Measurements from ENCODE around the gene GMPPB.
"Not testable (repeated sequence)": the region's sequence is repeated elsewhere in the genome, so short reads cannot be mapped to it uniquely, and the experiment has no call there.

Gene GMPPB

DNA sequence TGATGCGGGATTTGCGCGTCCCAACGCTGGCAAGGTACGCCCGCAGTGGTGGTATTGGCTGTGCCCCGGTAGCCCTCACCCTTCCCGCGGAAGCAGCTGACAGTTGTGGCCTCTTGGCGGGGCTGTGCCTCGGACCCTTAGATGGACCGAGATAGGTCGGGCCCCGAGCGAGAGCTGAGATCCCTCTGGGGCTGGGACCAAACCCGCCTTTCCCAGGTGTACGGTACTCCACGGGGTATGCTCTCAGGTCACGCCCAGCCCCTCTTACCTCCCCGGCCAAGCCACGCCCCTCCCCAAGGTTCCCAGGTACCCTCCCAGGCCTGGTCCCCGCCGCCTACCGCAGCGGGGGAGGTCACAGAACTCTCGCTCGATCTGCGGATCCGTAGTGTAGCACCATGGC lies 37.4 kb downstream of the GMPPB start:
- no CpG with 5 or more reads among the region's 29 CpGs for WGBS (ENCODE audit: extremely low coverage, insufficient coverage, low lambda C conversion rate)
- H4K8ac ChIP-seq (ENCODE audit: low read depth, low read length); H3K79me2 ChIP-seq (ENCODE audit: control insufficient read depth, insufficient read depth, low read length); H4K5ac ChIP-seq (ENCODE audit: low read length); H3K23ac ChIP-seq (ENCODE audit: low read length); H2BK5ac ChIP-seq (ENCODE audit: low read length); H2AK5ac ChIP-seq (ENCODE audit: low read length); H3K27me3 ChIP-seq (ENCODE audit: insufficient read depth, low read length, poor library complexity); H3K18ac ChIP-seq (ENCODE audit: low read length); H3K4me1 ChIP-seq (ENCODE audit: control insufficient read depth, low read depth, low read length); H2BK120ac ChIP-seq (ENCODE audit: low read depth, low read length); H3K79me1 ChIP-seq (ENCODE audit: low read length); H3K4ac ChIP-seq (ENCODE audit: low read depth, low read length); H3K27ac ChIP-seq (ENCODE audit: low read depth, low read length); H3K4me3 ChIP-seq (ENCODE audit: low read length); H3K36me3 ChIP-seq (ENCODE audit: control insufficient read depth, insufficient read depth, low read length); H2BK15ac ChIP-seq (replicated peaks; ENCODE audit: low read depth): not testable (repeated sequence)
- peak overlapping the region; percentile 87 for H3K56ac ChIP-seq (ENCODE audit: low read length)
- H3K4me2 ChIP-seq (ENCODE audit: low read length) = peak overlapping the region; percentile 10
- peak overlapping the region; percentile 28 for H3K9ac ChIP-seq (ENCODE audit: low read length)
- peak; percentile 87 for DNase-seq

- H2AK5ac ChIP-seq (ENCODE audit: low read length); H3K56ac ChIP-seq (ENCODE audit: low read length); H2BK15ac ChIP-seq (replicated peaks; ENCODE audit: low read depth); H3K36me3 ChIP-seq (ENCODE audit: control insufficient read depth, insufficient read depth, low read length); H3K9ac ChIP-seq (ENCODE audit: low read length); H3K4me1 ChIP-seq (ENCODE audit: control insufficient read depth, low read depth, low read length); H4K8ac ChIP-seq (ENCODE audit: low read depth, low read length); H3K23ac ChIP-seq (ENCODE audit: low read length); H3K4me2 ChIP-seq (ENCODE audit: low read length); H2BK120ac ChIP-seq (ENCODE audit: low read depth, low read length); H3K4ac ChIP-seq (ENCODE audit: low read depth, low read length); DNase-seq; H3K27ac ChIP-seq (ENCODE audit: low read depth, low read length); H2BK5ac ChIP-seq (ENCODE audit: low read length); H3K79me1 ChIP-seq (ENCODE audit: low read length); H4K5ac ChIP-seq (ENCODE audit: low read length); H3K18ac ChIP-seq (ENCODE audit: low read length); H3K4me3 ChIP-seq (ENCODE audit: low read length); H3K27me3 ChIP-seq (ENCODE audit: insufficient read depth, low read length, poor library complexity); H3K79me2 ChIP-seq (ENCODE audit: control insufficient read depth, insufficient read depth, low read length): not testable (repeated sequence)
- WGBS (ENCODE audit: extremely low coverage, insufficient coverage, low lambda C conversion rate) = no CpG with 5 or more reads among the region's 36 CpGs
These were observed 37.9 kb downstream of the GMPPB start for GRCh38 chr3:49685846-49686245.

GRCh38 chr3:49685103-49685502 lies 38.6 kb downstream of the GMPPB start:
- not testable (repeated sequence) for H3K4me1 ChIP-seq (ENCODE audit: control insufficient read depth, low read depth, low read length); H3K18ac ChIP-seq (ENCODE audit: low read length); H3K23ac ChIP-seq (ENCODE audit: low read length); H4K5ac ChIP-seq (ENCODE audit: low read length); H2AK5ac ChIP-seq (ENCODE audit: low read length); H2BK15ac ChIP-seq (replicated peaks; ENCODE audit: low read depth); DNase-seq; H3K56ac ChIP-seq (ENCODE audit: low read length); H3K4ac ChIP-seq (ENCODE audit: low read depth, low read length); H3K79me1 ChIP-seq (ENCODE audit: low read length); H2BK5ac ChIP-seq (ENCODE audit: low read length); H3K4me2 ChIP-seq (ENCODE audit: low read length); H4K8ac ChIP-seq (ENCODE audit: low read depth, low read length); H2BK120ac ChIP-seq (ENCODE audit: low read depth, low read length); H3K4me3 ChIP-seq (ENCODE audit: low read length); H3K27ac ChIP-seq (ENCODE audit: low read depth, low read length); H3K9ac ChIP-seq (ENCODE audit: low read length); H3K27me3 ChIP-seq (ENCODE audit: insufficient read depth, low read length, poor library complexity); H3K79me2 ChIP-seq (ENCODE audit: control insufficient read depth, insufficient read depth, low read length)
- peaks cover 12% of the 10 kb centered on the region for H3K36me3 ChIP-seq (ENCODE audit: control insufficient read depth, insufficient read depth, low read length)
- WGBS (ENCODE audit: extremely low coverage, insufficient coverage, low lambda C conversion rate) = no CpG with 5 or more reads among the region's 10 CpGs

DNA sequence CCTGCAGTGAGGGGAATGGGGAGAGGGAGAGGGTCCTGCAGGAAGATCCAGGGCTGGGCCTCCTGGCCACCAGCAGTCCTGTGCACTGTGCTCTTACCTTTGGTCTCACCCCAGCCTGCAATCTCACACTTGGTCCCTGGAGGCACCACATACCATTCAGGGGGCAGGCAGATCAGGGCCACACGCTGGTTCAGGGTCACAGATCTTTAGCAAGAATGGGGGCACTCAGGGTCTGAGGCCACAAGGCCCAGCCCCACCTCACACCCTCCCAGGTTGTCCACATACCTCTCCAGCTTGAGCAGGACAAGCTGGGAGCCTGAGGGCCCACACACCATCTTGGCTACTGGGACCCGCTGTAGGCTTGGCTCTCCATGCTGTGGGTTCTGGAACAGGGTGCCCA lies 39.3 kb downstream of the GMPPB start:
- no CpG with 5 or more reads among the region's 2 CpGs for WGBS (ENCODE audit: extremely low coverage, insufficient coverage, low lambda C conversion rate)
- H3K4me2 ChIP-seq (ENCODE audit: low read length); H3K23ac ChIP-seq (ENCODE audit: low read length); H4K8ac ChIP-seq (ENCODE audit: low read depth, low read length); H3K56ac ChIP-seq (ENCODE audit: low read length); H2BK5ac ChIP-seq (ENCODE audit: low read length); H2AK5ac ChIP-seq (ENCODE audit: low read length); H4K5ac ChIP-seq (ENCODE audit: low read length); DNase-seq; H3K9ac ChIP-seq (ENCODE audit: low read length); H3K79me2 ChIP-seq (ENCODE audit: control insufficient read depth, insufficient read depth, low read length); H3K4me3 ChIP-seq (ENCODE audit: low read length); H2BK120ac ChIP-seq (ENCODE audit: low read depth, low read length); H3K4me1 ChIP-seq (ENCODE audit: control insufficient read depth, low read depth, low read length); H3K79me1 ChIP-seq (ENCODE audit: low read length); H3K4ac ChIP-seq (ENCODE audit: low read depth, low read length); H3K27me3 ChIP-seq (ENCODE audit: insufficient read depth, low read length, poor library complexity); H3K18ac ChIP-seq (ENCODE audit: low read length); H3K27ac ChIP-seq (ENCODE audit: low read depth, low read length); H2BK15ac ChIP-seq (replicated peaks; ENCODE audit: low read depth): not testable (repeated sequence)
- H3K36me3 ChIP-seq (ENCODE audit: control insufficient read depth, insufficient read depth, low read length) = peaks cover 15% of the 10 kb centered on the region

GRCh38 chr3:49683162-49683561 lies 40.6 kb downstream of the GMPPB start:
- H3K56ac ChIP-seq (ENCODE audit: low read length) = no peak overlapping the region
- no peaks in the 10 kb centered on the region for H3K4me1 ChIP-seq (ENCODE audit: control insufficient read depth, low read depth, low read length)
- no peak overlapping the region for H2AK5ac ChIP-seq (ENCODE audit: low read length)
- no peak for DNase-seq
- H3K36me3 ChIP-seq (ENCODE audit: control insufficient read depth, insufficient read depth, low read length) = peaks cover 18% of the 10 kb centered on the region
- no peak overlapping the region for H4K8ac ChIP-seq (ENCODE audit: low read depth, low read length)
- no peak overlapping the region for H2BK5ac ChIP-seq (ENCODE audit: low read length)
- H3K4ac ChIP-seq (ENCODE audit: low read depth, low read length) = no peak overlapping the region
- H2BK15ac ChIP-seq (replicated peaks; ENCODE audit: low read depth) = no peak overlapping the region
- H3K27ac ChIP-seq (ENCODE audit: low read depth, low read length) = no peak overlapping the region
- H2BK120ac ChIP-seq (ENCODE audit: low read depth, low read length) = no peak overlapping the region
- H3K18ac ChIP-seq (ENCODE audit: low read length) = no peak overlapping the region
- no peaks in the 10 kb centered on the region for H3K79me1 ChIP-seq (ENCODE audit: low read length)
- no peak overlapping the region for H3K4me2 ChIP-seq (ENCODE audit: low read length)
- WGBS (ENCODE audit: extremely low coverage, insufficient coverage, low lambda C conversion rate) = no CpG with 5 or more reads among the region's 6 CpGs
- no peak overlapping the region for H3K23ac ChIP-seq (ENCODE audit: low read length)
- no peaks in the 10 kb centered on the region for H3K79me2 ChIP-seq (ENCODE audit: control insufficient read depth, insufficient read depth, low read length)
- H3K27me3 ChIP-seq (ENCODE audit: insufficient read depth, low read length, poor library complexity) = no peaks in the 10 kb centered on the region
- H3K4me3 ChIP-seq (ENCODE audit: low read length) = no peak overlapping the region
- H4K5ac ChIP-seq (ENCODE audit: low read length) = no peak overlapping the region
- no peak overlapping the region for H3K9ac ChIP-seq (ENCODE audit: low read length)

GRCh38 chr3:49681543-49681942 lies 42.2 kb downstream of the GMPPB start:
- no peaks in the 10 kb centered on the region for H3K79me2 ChIP-seq (ENCODE audit: control insufficient read depth, insufficient read depth, low read length)
- H4K8ac ChIP-seq (ENCODE audit: low read depth, low read length) = no peak overlapping the region
- no peak overlapping the region for H4K5ac ChIP-seq (ENCODE audit: low read length)
- H2AK5ac ChIP-seq (ENCODE audit: low read length) = no peak overlapping the region
- no peaks in the 10 kb centered on the region for H3K79me1 ChIP-seq (ENCODE audit: low read length)
- peaks cover 20% of the 10 kb centered on the region for H3K36me3 ChIP-seq (ENCODE audit: control insufficient read depth, insufficient read depth, low read length)
- no peak overlapping the region for H3K56ac ChIP-seq (ENCODE audit: low read length)
- H3K4ac ChIP-seq (ENCODE audit: low read depth, low read length) = no peak overlapping the region
- H3K18ac ChIP-seq (ENCODE audit: low read length) = no peak overlapping the region
- H2BK120ac ChIP-seq (ENCODE audit: low read depth, low read length) = no peak overlapping the region
- no peaks in the 10 kb centered on the region for H3K27me3 ChIP-seq (ENCODE audit: insufficient read depth, low read length, poor library complexity)
- no peak overlapping the region for H3K27ac ChIP-seq (ENCODE audit: low read depth, low read length)
- no CpG with 5 or more reads among the region's 4 CpGs for WGBS (ENCODE audit: extremely low coverage, insufficient coverage, low lambda C conversion rate)
- no peaks in the 10 kb centered on the region for H3K4me1 ChIP-seq (ENCODE audit: control insufficient read depth, low read depth, low read length)
- no peak overlapping the region for H2BK5ac ChIP-seq (ENCODE audit: low read length)
- DNase-seq = no peak
- H3K4me3 ChIP-seq (ENCODE audit: low read length) = no peak overlapping the region
- H2BK15ac ChIP-seq (replicated peaks; ENCODE audit: low read depth) = no peak overlapping the region
- H3K9ac ChIP-seq (ENCODE audit: low read length) = no peak overlapping the region
- H3K23ac ChIP-seq (ENCODE audit: low read length) = no peak overlapping the region
- H3K4me2 ChIP-seq (ENCODE audit: low read length) = no peak overlapping the region
